Lower leg skin (tissue), 4 donors: ENCODE measurements around the gene IGSF22. TPM values are rescaled to one million over a fixed set of nuclear protein-coding genes. Genes with fewer than 3 reads are reported as not detected.
"Not testable (repeated sequence)": the region's sequence is repeated elsewhere in the genome, so short reads cannot be mapped to it uniquely, and the experiment has no call there.

Experiments
- DNase-seq, 2 donors: peaks; one replicate each; pipeline ENCODE4 v3.0.0-alpha.2; 2019; ENCODE audit warnings: low spot score in 2 of 2
- H3K4me3 ChIP-seq: fragments of 200-600 bp; sonication (generic); 2 replicates; pipeline ENCODE4 v1.5.1; 2017; ENCODE audit warnings: mild to moderate bottlenecking, low read depth; ENCODE audit not compliant: poor library complexity, severe bottlenecking
- CTCF ChIP-seq, 3 donors: fragments of 450-650 bp; IDR thresholded peaks; one replicate each; pipeline ENCODE4 v1.5.1; 2016; ENCODE audit warnings: antibody characterized with exemption in 3 of 3, mild to moderate bottlenecking in 3 of 3, moderate library complexity in 2 of 3
- POLR2A ChIP-seq, 2 donors: fragments of 450-650 bp; IDR thresholded peaks; one replicate each; pipeline ENCODE4 v1.6.1; 2016 to 2017; ENCODE audit warnings: antibody characterized with exemption in 2 of 2, mild to moderate bottlenecking in 1 of 2, moderate library complexity in 1 of 2
- WGBS, 2 donors: methylation state at CpG; one replicate each; pipeline ENCODE4 v1.1.5; 2018; 5-methylcytosine and 5-hydroxymethylcytosine counted together
- intact Hi-C: fragments of 100-400 bp; cut with DNase I; formaldehyde crosslinking; loops from one replicate; pipeline ENCODE4 v1.15.0; 2023; ENCODE audit warnings: low total_unique reads
- total RNA-seq, 4 donors: library from RNA; depleted of rRNA; stranded (reverse); fragments of >200 nt; gene quantifications; one replicate each; pipeline ENCODE4 v1.1.0, GENCODE V29; 2016

The IGSF22 gene
- total RNA-seq, 4 donors from 2014 or later, result 0.15 to 0.68 (median 0.34) TPM; not detected in 1

- 71 to 76% methylated on average over 2 of the region's 2 CpGs for WGBS, 2 donors
These were observed 29.3 kb downstream of the IGSF22 start for GRCh38 chr11:18696638-18697225.

GRCh38 chr11:18692941-18693760 is 32.8 kb downstream of the IGSF22 start:
- intact Hi-C loops, result no loop called here
- TF ChIP-seq CTCF (IDR thresholded peaks at IDR 0.05), result no peak
- no peak for TF ChIP-seq POLR2A (IDR thresholded peaks at IDR 0.05)
- no peak overlapping the region for H3K4me3 ChIP-seq
- DNase-seq, result no peak
- 63 to 71% methylated on average over 9 of the region's 9 CpGs for WGBS, 2 donors

More at GRCh38 chr11:18696638-18697225, 29.3 kb downstream of the IGSF22 start:
- intact Hi-C loops, result no loop called here
- TF ChIP-seq POLR2A (IDR thresholded peaks at IDR 0.05) (no peak), CTCF (IDR thresholded peaks at IDR 0.05) (no peak)
- DNase-seq, result no peak
- no peak overlapping the region for H3K4me3 ChIP-seq

- 78 to 88% methylated on average over 4 of the region's 4 CpGs for WGBS, 2 donors
- H3K4me3 ChIP-seq, DNase-seq, intact Hi-C loops: not testable (repeated sequence)
These were observed 34.4 kb downstream of the IGSF22 start for GRCh38 chr11:18691467-18692140.

- 45 to 100% methylated on average over 1 of the region's 1 CpG for WGBS, 2 donors
- H3K4me3 ChIP-seq, result no peak overlapping the region
- intact Hi-C loops, result no loop called here
- no peak for DNase-seq
- TF ChIP-seq POLR2A (IDR thresholded peaks at IDR 0.05), result no peak
- no peak for TF ChIP-seq CTCF (IDR thresholded peaks at IDR 0.05)
These were observed 41.7 kb downstream of the IGSF22 start for GRCh38 chr11:18684267-18684666.

- no peak overlapping the region for H3K4me3 ChIP-seq
- DNase-seq, result no peak
- intact Hi-C loops, result no loop called here
- 93 to 96% methylated on average over 3 of the region's 3 CpGs for WGBS, 2 donors
- no peak for TF ChIP-seq CTCF (IDR thresholded peaks at IDR 0.05)
- no peak for TF ChIP-seq POLR2A (IDR thresholded peaks at IDR 0.05)
These were observed 43.5 kb downstream of the IGSF22 start for GRCh38 chr11:18682466-18682865.

- 67 to 83% methylated on average over 1 of the region's 1 CpG for WGBS, 2 donors
- intact Hi-C loops, DNase-seq, H3K4me3 ChIP-seq: not testable (repeated sequence)
These were observed 44.0 kb downstream of the IGSF22 start for GRCh38 chr11:18681949-18682348.
